ENCODE measurements around the gene NOVA2. TPM values are rescaled to one million over a fixed set of nuclear protein-coding genes. Genes with fewer than 3 reads are reported as not detected.

NOVA2 gene
- total RNA-seq, 1 donor from 2014 or later = 5.0 TPM

DNA sequence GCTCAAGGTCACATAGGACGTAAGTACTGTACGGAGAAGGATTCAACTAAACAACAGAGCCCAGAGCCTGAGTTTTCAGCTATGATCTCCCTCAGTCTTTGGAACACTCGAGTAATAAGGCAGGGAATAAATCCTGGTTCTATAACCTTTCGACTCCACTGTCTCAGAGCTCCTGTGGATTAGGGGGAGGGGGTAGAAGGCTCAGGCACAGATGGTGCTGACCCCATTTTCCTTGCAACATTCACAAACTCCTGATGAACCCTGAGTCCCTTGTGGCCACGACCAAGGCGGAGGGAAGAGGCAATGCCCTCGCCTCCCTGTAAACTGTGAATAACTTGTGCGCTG, 21.4 kb downstream of the NOVA2 start:
- peaks cover 29% of the 10 kb centered on the region for H3K27me3 Mint-ChIP-seq
- peak overlapping the region; percentile 89 for H3K4me3 Mint-ChIP-seq
- H3K9me3 Mint-ChIP-seq = peaks cover 4% of the 10 kb centered on the region
- H3K36me3 Mint-ChIP-seq = no peaks in the 10 kb centered on the region
- no peak for DNase-seq (ENCODE audit: extremely low spot score, unreplicated experiment)
- H3K27ac Mint-ChIP-seq = no peak overlapping the region
- TF ChIP-seq, protein P1, sequence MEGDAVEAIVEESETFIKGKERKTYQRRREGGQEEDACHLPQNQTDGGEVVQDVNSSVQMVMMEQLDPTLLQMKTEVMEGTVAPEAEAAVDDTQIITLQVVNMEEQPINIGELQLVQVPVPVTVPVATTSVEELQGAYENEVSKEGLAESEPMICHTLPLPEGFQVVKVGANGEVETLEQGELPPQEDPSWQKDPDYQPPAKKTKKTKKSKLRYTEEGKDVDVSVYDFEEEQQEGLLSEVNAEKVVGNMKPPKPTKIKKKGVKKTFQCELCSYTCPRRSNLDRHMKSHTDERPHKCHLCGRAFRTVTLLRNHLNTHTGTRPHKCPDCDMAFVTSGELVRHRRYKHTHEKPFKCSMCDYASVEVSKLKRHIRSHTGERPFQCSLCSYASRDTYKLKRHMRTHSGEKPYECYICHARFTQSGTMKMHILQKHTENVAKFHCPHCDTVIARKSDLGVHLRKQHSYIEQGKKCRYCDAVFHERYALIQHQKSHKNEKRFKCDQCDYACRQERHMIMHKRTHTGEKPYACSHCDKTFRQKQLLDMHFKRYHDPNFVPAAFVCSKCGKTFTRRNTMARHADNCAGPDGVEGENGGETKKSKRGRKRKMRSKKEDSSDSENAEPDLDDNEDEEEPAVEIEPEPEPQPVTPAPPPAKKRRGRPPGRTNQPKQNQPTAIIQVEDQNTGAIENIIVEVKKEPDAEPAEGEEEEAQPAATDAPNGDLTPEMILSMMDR (conservative IDR thresholded peaks at IDR 0.05) = no peak
- no peaks in the 10 kb centered on the region for H3K4me1 Mint-ChIP-seq (ENCODE audit: unreplicated experiment)

DNA sequence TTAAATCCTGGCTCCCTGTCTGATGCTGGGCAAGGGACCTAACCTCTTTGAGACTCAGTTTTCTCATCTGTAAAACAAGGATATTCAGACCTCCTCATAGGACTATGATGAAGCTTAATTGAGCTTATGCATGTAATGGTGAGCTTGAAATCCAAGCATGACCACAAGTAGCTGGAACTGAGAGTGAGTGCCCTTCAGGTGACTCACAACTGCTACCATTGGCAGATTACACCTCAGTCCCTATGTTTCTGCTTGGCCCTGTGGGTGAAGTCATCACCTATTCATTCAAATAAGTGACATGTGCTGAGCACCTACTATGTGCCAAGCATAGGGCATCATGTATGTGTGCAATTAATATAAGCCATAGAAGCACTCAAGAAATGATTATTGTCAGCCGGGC, 25.7 kb downstream of the NOVA2 start:
- H3K9me3 Mint-ChIP-seq = no peaks in the 10 kb centered on the region
- H3K27me3 Mint-ChIP-seq = peaks cover 23% of the 10 kb centered on the region
- H3K4me1 Mint-ChIP-seq (ENCODE audit: unreplicated experiment) = no peaks in the 10 kb centered on the region
- H3K4me3 Mint-ChIP-seq = no peak overlapping the region
- H3K27ac Mint-ChIP-seq = no peak overlapping the region
- H3K36me3 Mint-ChIP-seq = no peaks in the 10 kb centered on the region
- DNase-seq (ENCODE audit: extremely low spot score, unreplicated experiment) = no peak
- TF ChIP-seq, protein P1 (conservative IDR thresholded peaks at IDR 0.05) = no peak

GRCh38 chr19:45940515-45940805, 33.2 kb downstream of the NOVA2 start:
- TF ChIP-seq, protein P1 (conservative IDR thresholded peaks at IDR 0.05) = no peak
- Mint-ChIP-seq H3K4me3 (no peak overlapping the region), H3K36me3 (no peaks in the 10 kb centered on the region), H3K27me3 (peaks cover 50% of the 10 kb centered on the region), H3K27ac (no peak overlapping the region), H3K4me1 (ENCODE audit: unreplicated experiment) (no peaks in the 10 kb centered on the region), H3K9me3 (no peaks in the 10 kb centered on the region)
- no peak for DNase-seq (ENCODE audit: extremely low spot score, unreplicated experiment)

GRCh38 chr19:45939792-45940514, 33.7 kb downstream of the NOVA2 start:
- Mint-ChIP-seq H3K4me1 (ENCODE audit: unreplicated experiment) (no peaks in the 10 kb centered on the region), H3K36me3 (no peaks in the 10 kb centered on the region), H3K4me3 (no peak overlapping the region), H3K27me3 (peaks cover 55% of the 10 kb centered on the region), H3K27ac (no peak overlapping the region), H3K9me3 (no peaks in the 10 kb centered on the region)
- TF ChIP-seq, protein P1 (conservative IDR thresholded peaks at IDR 0.05) = no peak
- DNase-seq (ENCODE audit: extremely low spot score, unreplicated experiment) = no peak

DNA sequence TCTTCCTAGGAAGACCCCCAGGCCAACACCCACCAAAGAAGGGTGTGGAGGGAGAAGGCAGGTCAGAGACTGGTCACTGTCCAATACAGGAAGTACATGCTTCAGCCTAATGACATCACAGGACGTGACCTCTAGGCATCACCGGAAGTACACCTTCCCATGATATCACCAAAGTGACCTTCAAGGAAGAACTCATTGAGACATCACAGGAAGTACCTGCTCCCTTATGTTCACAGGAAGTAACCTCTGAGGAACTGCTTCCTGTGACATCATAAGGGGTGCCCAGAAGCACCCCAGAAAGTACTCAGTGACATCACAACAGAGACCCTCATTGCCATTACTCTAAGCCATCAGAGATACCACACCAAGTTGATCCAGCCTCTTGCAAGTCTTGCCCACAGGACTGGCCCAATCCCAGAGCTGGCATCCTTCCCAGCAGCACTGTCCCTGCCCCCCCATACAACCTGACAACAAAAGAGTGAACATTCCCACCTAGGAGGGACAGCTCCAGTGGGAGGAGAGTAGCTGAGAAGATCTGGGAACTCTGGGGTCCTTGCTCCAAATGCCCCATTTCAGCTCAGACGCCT, 34.8 kb downstream of the NOVA2 start:
- H3K27me3 Mint-ChIP-seq = peaks cover 57% of the 10 kb centered on the region
- no peak overlapping the region for H3K4me3 Mint-ChIP-seq

More for the DNA sequence above, 34.8 kb downstream of the NOVA2 start:
- Mint-ChIP-seq H3K9me3 (no peaks in the 10 kb centered on the region), H3K36me3 (no peaks in the 10 kb centered on the region), H3K4me1 (ENCODE audit: unreplicated experiment) (no peaks in the 10 kb centered on the region), H3K27ac (no peak overlapping the region)
- DNase-seq (ENCODE audit: extremely low spot score, unreplicated experiment) = no peak
- TF ChIP-seq, protein P1 (conservative IDR thresholded peaks at IDR 0.05) = no peak
